A549 (cell line): ENCODE measurements around the gene IL17B. TPM values are rescaled to one million over a fixed set of nuclear protein-coding genes. Genes with fewer than 3 reads are reported as not detected.

Experiments used
- ATAC-seq, 2 experiments: fragments of 200-7000 bp in 1 of 2; fragments of >200 bp in 1 of 2; cut with Nextera tagmentation in 1 of 2; cut with Tn5 transposase in 1 of 2; 3 replicates each; pipeline versions ENCODE4 v1.8.0 to v1.9.1; 2018 to 2020; ENCODE audit warnings: mild to moderate bottlenecking in 1 of 2, moderate library complexity in 1 of 2
- CTCF ChIA-PET: fragments of 300-600 bp; sonication (Branson Sonifier 250); formaldehyde crosslinking; extraction: SDS; loops from one replicate; lab custom pipeline; 2021; ENCODE audit warnings: antibody characterized with exemption, inconsistent platforms; lab: Yijun Ruan, JAX
- POLR2A ChIA-PET: fragments of 350-600 bp; formaldehyde crosslinking; extraction: SDS; loops from one replicate; lab custom pipeline; 2021; ENCODE audit warnings: antibody characterized with exemption, inconsistent platforms; lab: Yijun Ruan, JAX
- DNase-seq, 2 experiments: peaks; one replicate each; pipeline versions ENCODE4 v3.0.0 to v3.0.0-alpha.2; 2011 to 2016; ENCODE audit warnings: low read depth in 1 of 2, low spot score in 1 of 2
- FAIRE-seq: peaks from 2 replicates; lab custom pipeline; 2011; peaks lifted over from hg19 to GRCh38; lab: Jason Lieb, UNC
- H3K27ac ChIP-seq, 2 experiments: fragments of >200 bp; sonication (Bioruptor Twin); formaldehyde crosslinking; 3 replicates each; pipeline ENCODE4 v1.5.1; 2016 to 2017
- H3K4me1 ChIP-seq: fragments of >200 bp; sonication (Bioruptor Twin); formaldehyde crosslinking; 3 replicates; pipeline ENCODE4 v1.6.1; 2016
- H3K4me2 ChIP-seq: fragments of >200 bp; sonication (Bioruptor Twin); formaldehyde crosslinking; 3 replicates; pipeline ENCODE4 v1.6.1; 2016
- H3K4me3 ChIP-seq: fragments of >200 bp; sonication (Bioruptor Twin); formaldehyde crosslinking; 3 replicates; pipeline ENCODE4 v1.5.1; 2016
- H3K9me3 ChIP-seq: fragments of >200 bp; sonication (Bioruptor Twin); formaldehyde crosslinking; 3 replicates; pipeline ENCODE4 v1.6.1; 2016
- BHLHE40 ChIP-seq: IDR thresholded peaks from 2 replicates; pipeline ENCODE4 v1.6.1; 2012; ENCODE audit warnings: low read depth, low read length, inconsistent platforms
- CBX2 ChIP-seq: fragments of 200-600 bp; sonication (generic); IDR thresholded peaks from 2 replicates; pipeline ENCODE4 v1.6.1; 2016; ENCODE audit warnings: low read depth, mild to moderate bottlenecking, borderline replicate concordance
- CEBPB ChIP-seq, 2 experiments: fragments of >200 bp in 1 of 2; sonication (Bioruptor Twin) in 1 of 2; formaldehyde crosslinking in 1 of 2; IDR thresholded peaks; 2 replicates each; pipeline ENCODE4 v1.6.1; 2012 to 2016
- CHD2 ChIP-seq: fragments of 150-350 bp; IDR thresholded peaks from 2 replicates; pipeline ENCODE4 v1.6.1; 2014; ENCODE audit warnings: low read length; ENCODE audit not compliant: partially characterized antibody
- CTCF ChIP-seq: fragments of >200 bp; sonication (Bioruptor Twin); formaldehyde crosslinking; IDR thresholded peaks from 3 replicates; pipeline ENCODE4 v1.5.1; 2016
- E2F6 ChIP-seq: IDR thresholded peaks from 2 replicates; pipeline ENCODE4 v1.6.1; 2012; ENCODE audit warnings: low read depth, borderline replicate concordance
- EHF ChIP-seq: fragments of 250-450 bp; sonication (Bioruptor Pico); IDR thresholded peaks from 2 replicates; pipeline ENCODE4 v1.5.0; 2020; ENCODE audit warnings: mild to moderate bottlenecking
- ESRRA ChIP-seq: fragments of 150-350 bp; IDR thresholded peaks from 2 replicates; pipeline ENCODE4 v1.6.1; 2014; ENCODE audit warnings: mild to moderate bottlenecking, low read length, borderline replicate concordance
- FOXS1 ChIP-seq: fragments of 250-450 bp; sonication (Bioruptor Pico); IDR thresholded peaks from 2 replicates; pipeline ENCODE4 v1.5.0; 2020; ENCODE audit warnings: mild to moderate bottlenecking, moderate library complexity
- HOXA7 ChIP-seq: fragments of 250-450 bp; sonication (Bioruptor Pico); IDR thresholded peaks from 2 replicates; pipeline ENCODE4 v1.5.0; 2020; ENCODE audit warnings: mild to moderate bottlenecking, moderate library complexity
- JUNB ChIP-seq: fragments of >200 bp; sonication (Bioruptor Twin); formaldehyde crosslinking; IDR thresholded peaks from 2 replicates; pipeline ENCODE4 v1.6.1; 2016
- KDM5A ChIP-seq: fragments of 200-600 bp; sonication (generic); IDR thresholded peaks from 2 replicates; pipeline ENCODE4 v1.6.1; 2016; ENCODE audit warnings: antibody characterized with exemption, mild to moderate bottlenecking
- MAX ChIP-seq: IDR thresholded peaks from 2 replicates; pipeline ENCODE4 v1.6.1; 2012
- MAZ ChIP-seq: fragments of 150-350 bp; IDR thresholded peaks from 2 replicates; pipeline ENCODE4 v1.6.1; 2014; ENCODE audit warnings: antibody characterized with exemption, low read depth, low read length, borderline replicate concordance
- NFE2L2 ChIP-seq: fragments of 150-350 bp; conservative IDR thresholded peaks from 2 replicates; pipeline ENCODE4 v1.6.1; 2014; ENCODE audit warnings: low read length
- NPAS2 ChIP-seq: fragments of 250-450 bp; sonication (Bioruptor Pico); IDR thresholded peaks from 2 replicates; pipeline ENCODE4 v1.8.0; 2022; ENCODE audit warnings: mild to moderate bottlenecking, moderate library complexity, borderline replicate concordance
- PHF8 ChIP-seq: fragments of 200-600 bp; sonication (generic); IDR thresholded peaks from 2 replicates; pipeline ENCODE4 v1.6.1; 2016; ENCODE audit warnings: low read depth, mild to moderate bottlenecking, antibody characterized with exemption, moderate library complexity, borderline replicate concordance
- POLR2A ChIP-seq: IDR thresholded peaks from 2 replicates; pipeline ENCODE4 v1.6.1; 2012; ENCODE audit warnings: mild to moderate bottlenecking, low read length
- RAD21 ChIP-seq, 2 experiments: fragments of >200 bp in 1 of 2; sonication (Bioruptor Twin) in 1 of 2; formaldehyde crosslinking in 1 of 2; IDR thresholded peaks in 1 of 2; conservative IDR thresholded peaks in 1 of 2; 2 replicates in 1 of 2; 3 replicates in 1 of 2; pipeline ENCODE4 v1.6.1; 2012 to 2018; ENCODE audit warnings: inconsistent platforms in 1 of 2
- RARB ChIP-seq: fragments of 250-450 bp; sonication (Bioruptor Pico); IDR thresholded peaks from 2 replicates; pipeline ENCODE4 v1.8.0; 2021; ENCODE audit warnings: mild to moderate bottlenecking, moderate library complexity
- REST ChIP-seq: fragments of 200-600 bp; sonication (generic); IDR thresholded peaks from 2 replicates; pipeline ENCODE4 v1.6.1; 2016; ENCODE audit warnings: antibody characterized with exemption, mild to moderate bottlenecking, moderate library complexity
- RFX5 ChIP-seq: fragments of 450-650 bp; IDR thresholded peaks from 2 replicates; pipeline ENCODE4 v1.7.1; 2014; ENCODE audit warnings: antibody characterized with exemption, mild to moderate bottlenecking, moderate library complexity
- SMC3 ChIP-seq: fragments of >200 bp; sonication (Bioruptor Twin); formaldehyde crosslinking; IDR thresholded peaks from 3 replicates; pipeline ENCODE4 v1.6.1; 2018; ENCODE audit warnings: inconsistent platforms
- ZC3H11A ChIP-seq: fragments of 450-650 bp; IDR thresholded peaks from 2 replicates; pipeline ENCODE4 v1.6.1; 2014; ENCODE audit warnings: antibody characterized with exemption, mild to moderate bottlenecking
- ZNF302 ChIP-seq: fragments of 250-450 bp; sonication (Bioruptor Pico); IDR thresholded peaks from 2 replicates; pipeline ENCODE4 v1.9.0; 2021; ENCODE audit warnings: inconsistent platforms, mild to moderate bottlenecking, moderate library complexity
- ZSCAN20 ChIP-seq: fragments of 250-450 bp; sonication (Bioruptor Pico); IDR thresholded peaks from 2 replicates; pipeline ENCODE4 v1.8.0; 2022; ENCODE audit warnings: mild to moderate bottlenecking, moderate library complexity
- WGBS: methylation state at CpG from one replicate; pipeline ENCODE4 v1.1.6; 2017; ENCODE audit errors: missing lambda C conversion rate; 5-methylcytosine and 5-hydroxymethylcytosine counted together
- polyA plus RNA-seq, 4 experiments: library from polyadenylated mRNA; depleted of rRNA in 3 of 4; stranded (reverse); fragments of >200 nt; fragmentation: RNase III in 1 of 4; extraction: RNeasy Plus Mini Kit Qiagen cat#74134 plus additional on column Dnase treatment in 1 of 4; gene quantifications; 2 replicates in 3 of 4; 3 replicates in 1 of 4; pipeline ENCODE4 v1.2.3, GENCODE V29; 2011 to 2017
- TF ChIP-seq, protein P1 (sequence below): fragments of >200 bp; sonication (Bioruptor Twin); formaldehyde crosslinking; IDR thresholded peaks from 2 replicates; pipeline ENCODE4 v1.6.1; 2016
- TF ChIP-seq, protein P2 (sequence below): fragments of 250-450 bp; sonication (Bioruptor Pico); IDR thresholded peaks from 2 replicates; pipeline ENCODE4 v1.5.0; 2020; ENCODE audit warnings: low read depth, mild to moderate bottlenecking, moderate library complexity

The IL17B gene
- polyA plus RNA-seq, 2 of the 4 experiments (the other 2 are of a cell fraction): 0.23 TPM; not detected in 1

DNA sequence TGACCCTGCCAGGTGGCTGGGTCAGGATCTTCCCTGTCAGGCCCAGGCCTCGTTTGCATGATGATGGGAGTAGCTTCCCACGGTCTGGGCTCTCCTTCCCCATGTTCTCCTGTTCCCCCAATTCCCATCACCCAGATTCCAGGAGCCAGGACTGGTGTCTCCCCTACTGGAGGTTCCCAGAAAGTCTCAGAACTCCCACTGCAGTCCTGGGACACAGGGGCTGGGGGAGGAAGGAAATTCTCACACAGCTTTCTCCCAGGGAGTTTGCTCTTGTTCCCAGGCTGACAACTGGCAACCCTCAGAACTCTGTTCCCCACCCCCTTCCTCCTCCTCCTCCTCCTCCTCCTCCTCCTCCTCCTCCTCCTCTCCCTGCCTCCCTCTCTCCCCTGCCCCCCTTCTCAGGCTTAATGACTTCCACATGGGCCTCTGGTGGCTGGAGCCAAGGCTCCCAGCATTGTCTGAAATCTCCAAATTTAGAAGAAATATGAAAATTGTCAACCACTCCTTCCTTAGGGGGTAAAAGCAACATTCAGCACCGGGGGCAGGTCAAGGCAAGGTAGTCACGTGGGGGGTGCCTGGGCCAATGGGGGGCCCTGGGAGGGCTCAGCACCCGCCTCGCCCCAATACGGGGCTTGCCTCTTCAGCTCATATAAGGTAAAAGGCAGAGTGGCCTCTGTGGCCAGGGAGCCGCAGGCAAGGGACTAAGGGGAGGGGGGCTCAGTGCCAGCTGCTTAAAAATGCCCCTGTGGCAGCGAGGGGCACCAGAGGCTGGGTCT, 27.3 kb upstream of the IL17B start:
- CTCF ChIA-PET: interaction anchor here (0.6 to 52.1 kb wide), 4 partner anchors 28 to 230 kb away, joined by 3 to 1709 read pairs (median 44); partner anchors contain the start of genes IL17B and PCYOX1L
- no peak for FAIRE-seq
- TF ChIP-seq E2F6 (no peak), POLR2A (no peak), CHD2 (no peak), NFE2L2 (no peak), KDM5A (no peak), REST (no peak), EHF (CRISPR knock-in tag) (no peak), HOXA7 (CRISPR knock-in tag) (no peak), RARB (CRISPR knock-in tag) (no peak), JUNB (no peak), NPAS2 (CRISPR knock-in tag) (no peak), MAX (no peak), CEBPB (IDR thresholded peaks at IDR 0.05) (no peak), MAZ (no peak), SMC3 (no peak), FOXS1 (no peak)
- Histone ChIP-seq H3K27ac (peak overlapping the region; percentile 60 to 82; a peak in 4 of 6 replicates), H3K4me2 (no peak overlapping the region), H3K4me1 (peaks cover 39% of the 10 kb centered on the region), H3K9me3 (no peaks in the 10 kb centered on the region), H3K4me3 (no peak overlapping the region)
- no peak for DNase-seq
- POLR2A ChIA-PET: no interaction called here
- 82% methylated on average over 7 of the region's 9 CpGs for WGBS
- no peak for ATAC-seq

GRCh38 chr5:149405550-149406202, 26.6 kb upstream of the IL17B start:
- no peaks in the 10 kb centered on the region for H3K9me3 ChIP-seq
- ChIA-PET CTCF (interaction anchor here (0.9 to 52.1 kb wide), 3 partner anchors 28 to 45 kb away, joined by 3 to 1709 read pairs (median 85); partner anchors contain the start of genes IL17B and PCYOX1L), POLR2A (no interaction called here)
- no peak for DNase-seq
- no peak overlapping the region for H3K4me3 ChIP-seq
- no peak for ATAC-seq
- H3K4me1 ChIP-seq: peaks cover 39% of the 10 kb centered on the region
- WGBS: 89% methylated on average over 16 of the region's 16 CpGs
- peak overlapping the region; percentile 60 to 82 for H3K27ac ChIP-seq
- no peak for FAIRE-seq
- peak overlapping the region; percentile 58 for H3K4me2 ChIP-seq
- no peak for TF ChIP-seq RFX5
- TF ChIP-seq NPAS2 (CRISPR knock-in tag): no peak
- TF ChIP-seq ZSCAN20 (CRISPR knock-in tag): no peak
- TF ChIP-seq PHF8: no peak
- TF ChIP-seq ZC3H11A: no peak
- TF ChIP-seq, protein P1, sequence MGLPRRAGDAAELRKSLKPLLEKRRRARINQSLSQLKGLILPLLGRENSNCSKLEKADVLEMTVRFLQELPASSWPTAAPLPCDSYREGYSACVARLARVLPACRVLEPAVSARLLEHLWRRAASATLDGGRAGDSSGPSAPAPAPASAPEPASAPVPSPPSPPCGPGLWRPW: no peak
- TF ChIP-seq, protein P2, sequence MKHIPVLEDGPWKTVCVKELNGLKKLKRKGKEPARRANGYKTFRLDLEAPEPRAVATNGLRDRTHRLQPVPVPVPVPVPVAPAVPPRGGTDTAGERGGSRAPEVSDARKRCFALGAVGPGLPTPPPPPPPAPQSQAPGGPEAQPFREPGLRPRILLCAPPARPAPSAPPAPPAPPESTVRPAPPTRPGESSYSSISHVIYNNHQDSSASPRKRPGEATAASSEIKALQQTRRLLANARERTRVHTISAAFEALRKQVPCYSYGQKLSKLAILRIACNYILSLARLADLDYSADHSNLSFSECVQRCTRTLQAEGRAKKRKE (CRISPR knock-in tag): no peak
- no peak for TF ChIP-seq ZNF302 (CRISPR knock-in tag)
- no peak for TF ChIP-seq BHLHE40
- TF ChIP-seq ESRRA: no peak
- TF ChIP-seq SMC3: no peak
- no peak for TF ChIP-seq CBX2
- TF ChIP-seq CTCF: no peak
- TF ChIP-seq RAD21 (conservative IDR thresholded peaks at IDR 0.05 in 1 of 2, IDR thresholded peaks at IDR 0.05 in 1 of 2): no peak
